GM10847 (cell line): ENCODE measurements around the gene KIF9.

ENCODE experiments used
- POLR2A ChIP-seq: IDR thresholded peaks from 2 replicates; pipeline ENCODE4 v1.6.1; 2011; ENCODE audit not compliant: insufficient read length; ENCODE audit errors: extremely low read depth

Gene KIF9, protein sequence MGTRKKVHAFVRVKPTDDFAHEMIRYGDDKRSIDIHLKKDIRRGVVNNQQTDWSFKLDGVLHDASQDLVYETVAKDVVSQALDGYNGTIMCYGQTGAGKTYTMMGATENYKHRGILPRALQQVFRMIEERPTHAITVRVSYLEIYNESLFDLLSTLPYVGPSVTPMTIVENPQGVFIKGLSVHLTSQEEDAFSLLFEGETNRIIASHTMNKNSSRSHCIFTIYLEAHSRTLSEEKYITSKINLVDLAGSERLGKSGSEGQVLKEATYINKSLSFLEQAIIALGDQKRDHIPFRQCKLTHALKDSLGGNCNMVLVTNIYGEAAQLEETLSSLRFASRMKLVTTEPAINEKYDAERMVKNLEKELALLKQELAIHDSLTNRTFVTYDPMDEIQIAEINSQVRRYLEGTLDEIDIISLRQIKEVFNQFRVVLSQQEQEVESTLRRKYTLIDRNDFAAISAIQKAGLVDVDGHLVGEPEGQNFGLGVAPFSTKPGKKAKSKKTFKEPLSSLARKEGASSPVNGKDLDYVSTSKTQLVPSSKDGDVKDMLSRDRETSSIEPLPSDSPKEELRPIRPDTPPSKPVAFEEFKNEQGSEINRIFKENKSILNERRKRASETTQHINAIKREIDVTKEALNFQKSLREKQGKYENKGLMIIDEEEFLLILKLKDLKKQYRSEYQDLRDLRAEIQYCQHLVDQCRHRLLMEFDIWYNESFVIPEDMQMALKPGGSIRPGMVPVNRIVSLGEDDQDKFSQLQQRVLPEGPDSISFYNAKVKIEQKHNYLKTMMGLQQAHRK

GRCh38 chr3:47282424-47283192 lies at the start of gene KIF9, which contains the start of gene KLHL18:
KIF9 (minus strand) TSS chr3:47282799; CDS start chr3:47277374, 5,425 bp downstream.
KLHL18 (plus strand) TSS chr3:47282944; CDS start chr3:47282966, 22 bp downstream.
- TF ChIP-seq POLR2A = peak; percentile 65

- TF ChIP-seq POLR2A = no peak
These were observed 41.8 kb upstream of the KIF9 start for GRCh38 chr3:47324278-47324865.

- TF ChIP-seq POLR2A = no peak
These were observed 41.1 kb upstream of the KIF9 start for GRCh38 chr3:47323431-47324277.

- TF ChIP-seq POLR2A = no peak
These were observed 37.4 kb upstream of the KIF9 start for GRCh38 chr3:47319956-47320355.

GRCh38 chr3:47318916-47319315 lies 36.3 kb upstream of the KIF9 start:
- TF ChIP-seq POLR2A = no peak

GRCh38 chr3:47315069-47315647 lies 32.6 kb upstream of the KIF9 start:
- TF ChIP-seq POLR2A = no peak

GRCh38 chr3:47314056-47314764 lies 31.6 kb upstream of the KIF9 start:
- TF ChIP-seq POLR2A = no peak

DNA sequence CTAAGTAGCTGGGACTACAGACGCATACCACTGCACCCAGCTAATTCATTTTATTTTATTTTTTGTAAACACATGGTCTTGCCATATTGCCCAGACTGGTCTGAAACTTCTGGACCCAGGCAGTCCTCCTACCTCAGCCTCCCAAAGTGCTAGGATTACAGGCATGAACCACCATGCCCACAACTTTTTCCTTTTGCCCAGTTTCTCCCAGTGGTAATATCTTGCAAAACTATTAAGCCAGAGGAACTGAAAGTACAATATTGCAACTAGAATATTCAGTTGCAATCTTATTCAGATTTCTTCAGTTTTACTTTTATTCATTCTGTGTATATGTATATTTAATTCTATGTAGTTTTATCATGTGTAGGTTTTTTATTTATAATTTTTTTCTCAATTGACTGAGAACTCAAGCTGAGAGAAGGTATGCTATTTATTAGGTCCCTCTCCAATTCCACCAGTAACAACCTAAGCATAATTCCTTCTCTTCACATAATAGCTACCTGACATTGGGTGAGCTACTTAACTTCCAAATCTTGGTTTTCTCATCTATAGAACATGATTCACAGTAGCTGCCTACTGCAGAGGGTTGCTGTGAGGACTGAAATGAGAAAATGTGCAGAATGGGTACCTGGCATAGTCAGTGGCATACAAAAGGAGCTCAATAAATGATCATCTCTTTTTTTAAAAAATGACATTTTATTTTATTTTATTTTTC lies 30.9 kb upstream of the KIF9 start:
- TF ChIP-seq POLR2A = no peak

DNA sequence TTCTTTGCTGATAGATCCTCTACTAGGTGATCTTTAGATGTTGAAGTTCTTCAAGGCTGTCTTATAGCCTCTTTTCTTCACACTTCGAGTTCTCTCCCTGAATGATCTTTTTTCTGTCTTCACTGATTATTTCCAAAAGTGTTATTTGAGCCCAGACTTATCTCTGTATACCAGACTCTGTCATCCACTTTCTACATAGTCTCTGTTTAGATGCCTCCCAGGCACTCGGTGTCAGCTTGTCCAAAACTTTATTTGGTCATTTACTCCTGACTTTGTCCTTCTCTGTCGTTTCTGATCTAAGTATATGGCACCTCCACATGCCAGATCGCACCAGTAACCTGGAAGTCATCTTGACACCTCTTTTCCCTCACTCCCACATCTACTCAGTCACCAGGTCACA lies 27.8 kb upstream of the KIF9 start:
- no peak for TF ChIP-seq POLR2A

GRCh38 chr3:47306022-47306421 lies 23.4 kb upstream of the KIF9 start:
- no peak for TF ChIP-seq POLR2A

GRCh38 chr3:47301456-47301855 lies 18.9 kb upstream of the KIF9 start:
- no peak for TF ChIP-seq POLR2A
